WTC11 (cell line): ENCODE data around the gene AHRR.

Experiments used
- IRF2 ChIP-seq: sonication (generic); formaldehyde crosslinking; IDR thresholded peaks from 2 replicates; pipeline ENCODE4 v1.8.0; 2022; ENCODE audit warnings: low read depth, missing genetic modification reagents, borderline replicate concordance
- JUN ChIP-seq: sonication (generic); formaldehyde crosslinking; IDR thresholded peaks from 2 replicates; pipeline ENCODE4 v1.8.0; 2023; ENCODE audit warnings: mild to moderate bottlenecking, missing genetic modification reagents
- NR3C1 ChIP-seq: sonication (generic); formaldehyde crosslinking; conservative IDR thresholded peaks from 2 replicates; pipeline ENCODE4 v1.8.1; 2023; ENCODE audit warnings: low read depth, mild to moderate bottlenecking, missing genetic modification reagents
- PREB ChIP-seq: sonication (generic); formaldehyde crosslinking; IDR thresholded peaks from 2 replicates; pipeline ENCODE4 v1.8.1; 2022; ENCODE audit warnings: mild to moderate bottlenecking, missing genetic modification reagents, moderate library complexity, borderline replicate concordance
- SMAD3 ChIP-seq: sonication (generic); formaldehyde crosslinking; IDR thresholded peaks from 2 replicates; pipeline ENCODE4 v1.8.0; 2022; ENCODE audit warnings: missing genetic modification reagents, mild to moderate bottlenecking, borderline replicate concordance
- TF ChIP-seq, protein P1 (sequence below): sonication (generic); formaldehyde crosslinking; IDR thresholded peaks from 2 replicates; pipeline ENCODE4 v1.8.0; 2022; ENCODE audit warnings: mild to moderate bottlenecking, missing genetic modification reagents
- TF ChIP-seq, protein P2 (sequence below): fragments of 200-600 bp; IDR thresholded peaks from 2 replicates; pipeline ENCODE4 v1.8.0; 2022; ENCODE audit warnings: antibody characterized with exemption
- TF ChIP-seq, protein P3 (sequence below): sonication (generic); formaldehyde crosslinking; IDR thresholded peaks from 2 replicates; pipeline ENCODE4 v1.8.0; 2022; ENCODE audit warnings: mild to moderate bottlenecking, missing genetic modification reagents
- TF ChIP-seq, protein P4 (sequence below): sonication (generic); formaldehyde crosslinking; IDR thresholded peaks from 2 replicates; pipeline ENCODE4 v1.8.1; 2023; ENCODE audit warnings: mild to moderate bottlenecking, missing genetic modification reagents

- TF ChIP-seq, protein P1, sequence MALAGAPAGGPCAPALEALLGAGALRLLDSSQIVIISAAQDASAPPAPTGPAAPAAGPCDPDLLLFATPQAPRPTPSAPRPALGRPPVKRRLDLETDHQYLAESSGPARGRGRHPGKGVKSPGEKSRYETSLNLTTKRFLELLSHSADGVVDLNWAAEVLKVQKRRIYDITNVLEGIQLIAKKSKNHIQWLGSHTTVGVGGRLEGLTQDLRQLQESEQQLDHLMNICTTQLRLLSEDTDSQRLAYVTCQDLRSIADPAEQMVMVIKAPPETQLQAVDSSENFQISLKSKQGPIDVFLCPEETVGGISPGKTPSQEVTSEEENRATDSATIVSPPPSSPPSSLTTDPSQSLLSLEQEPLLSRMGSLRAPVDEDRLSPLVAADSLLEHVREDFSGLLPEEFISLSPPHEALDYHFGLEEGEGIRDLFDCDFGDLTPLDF (CRISPR knock-in tag), result no peak
- TF ChIP-seq JUN (no peak), PREB (CRISPR knock-in tag) (no peak), SMAD3 (CRISPR knock-in tag) (no peak), NR3C1 (CRISPR knock-in tag) (no peak), IRF2 (no peak)
- TF ChIP-seq, protein P2, sequence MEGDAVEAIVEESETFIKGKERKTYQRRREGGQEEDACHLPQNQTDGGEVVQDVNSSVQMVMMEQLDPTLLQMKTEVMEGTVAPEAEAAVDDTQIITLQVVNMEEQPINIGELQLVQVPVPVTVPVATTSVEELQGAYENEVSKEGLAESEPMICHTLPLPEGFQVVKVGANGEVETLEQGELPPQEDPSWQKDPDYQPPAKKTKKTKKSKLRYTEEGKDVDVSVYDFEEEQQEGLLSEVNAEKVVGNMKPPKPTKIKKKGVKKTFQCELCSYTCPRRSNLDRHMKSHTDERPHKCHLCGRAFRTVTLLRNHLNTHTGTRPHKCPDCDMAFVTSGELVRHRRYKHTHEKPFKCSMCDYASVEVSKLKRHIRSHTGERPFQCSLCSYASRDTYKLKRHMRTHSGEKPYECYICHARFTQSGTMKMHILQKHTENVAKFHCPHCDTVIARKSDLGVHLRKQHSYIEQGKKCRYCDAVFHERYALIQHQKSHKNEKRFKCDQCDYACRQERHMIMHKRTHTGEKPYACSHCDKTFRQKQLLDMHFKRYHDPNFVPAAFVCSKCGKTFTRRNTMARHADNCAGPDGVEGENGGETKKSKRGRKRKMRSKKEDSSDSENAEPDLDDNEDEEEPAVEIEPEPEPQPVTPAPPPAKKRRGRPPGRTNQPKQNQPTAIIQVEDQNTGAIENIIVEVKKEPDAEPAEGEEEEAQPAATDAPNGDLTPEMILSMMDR, result no peak
- TF ChIP-seq, protein P3, sequence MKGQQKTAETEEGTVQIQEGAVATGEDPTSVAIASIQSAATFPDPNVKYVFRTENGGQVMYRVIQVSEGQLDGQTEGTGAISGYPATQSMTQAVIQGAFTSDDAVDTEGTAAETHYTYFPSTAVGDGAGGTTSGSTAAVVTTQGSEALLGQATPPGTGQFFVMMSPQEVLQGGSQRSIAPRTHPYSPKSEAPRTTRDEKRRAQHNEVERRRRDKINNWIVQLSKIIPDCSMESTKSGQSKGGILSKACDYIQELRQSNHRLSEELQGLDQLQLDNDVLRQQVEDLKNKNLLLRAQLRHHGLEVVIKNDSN (CRISPR knock-in tag), result no peak
- TF ChIP-seq, protein P4, sequence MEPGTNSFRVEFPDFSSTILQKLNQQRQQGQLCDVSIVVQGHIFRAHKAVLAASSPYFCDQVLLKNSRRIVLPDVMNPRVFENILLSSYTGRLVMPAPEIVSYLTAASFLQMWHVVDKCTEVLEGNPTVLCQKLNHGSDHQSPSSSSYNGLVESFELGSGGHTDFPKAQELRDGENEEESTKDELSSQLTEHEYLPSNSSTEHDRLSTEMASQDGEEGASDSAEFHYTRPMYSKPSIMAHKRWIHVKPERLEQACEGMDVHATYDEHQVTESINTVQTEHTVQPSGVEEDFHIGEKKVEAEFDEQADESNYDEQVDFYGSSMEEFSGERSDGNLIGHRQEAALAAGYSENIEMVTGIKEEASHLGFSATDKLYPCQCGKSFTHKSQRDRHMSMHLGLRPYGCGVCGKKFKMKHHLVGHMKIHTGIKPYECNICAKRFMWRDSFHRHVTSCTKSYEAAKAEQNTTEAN (CRISPR knock-in tag), result no peak
Observed at GRCh38 chr5:404666-405241, 83.2 kb downstream of the AHRR start.
